Activated naive CD8-positive, alpha-beta T cell treated with anti-CD3 and anti-CD28 coated beads, Interleukin-2, amount 50 U/mL, for 24 hours (primary cell): Measurements from ENCODE around the gene ATG10.

Experiments
- ATAC-seq: fragments of 150-1000 bp; cut with Tn5 transposase; one replicate; pipeline ENCODE4 v1.10.0; 2021
- DNase-seq: peaks from one replicate; pipeline ENCODE4 v3.0.0; 2021
- H3K27ac Mint-ChIP-seq: one replicate; pipeline ENCODE4 v1.8.0; 2021; ENCODE audit warnings: mild to moderate bottlenecking, mixed read lengths
- H3K27me3 Mint-ChIP-seq: one replicate; pipeline ENCODE4 v1.8.0; 2021; ENCODE audit warnings: mixed read lengths
- H3K36me3 Mint-ChIP-seq: one replicate; pipeline ENCODE4 v1.8.0; 2021; ENCODE audit warnings: low read depth, mixed read lengths
- H3K4me1 Mint-ChIP-seq: one replicate; pipeline ENCODE4 v1.8.0; 2021; ENCODE audit warnings: mixed read lengths
- H3K4me3 Mint-ChIP-seq: one replicate; pipeline ENCODE4 v1.8.0; 2021; ENCODE audit warnings: mild to moderate bottlenecking, moderate library complexity, mixed read lengths
- H3K9me3 Mint-ChIP-seq: one replicate; pipeline ENCODE4 v1.8.0; 2021; ENCODE audit warnings: mixed read lengths

ATG10 gene

GRCh38 chr5:82149434-82149833 lies 177.6 kb downstream of the ATG10 start:
- no peaks in the 10 kb centered on the region for H3K9me3 Mint-ChIP-seq
- no peak for ATAC-seq

GRCh38 chr5:82150559-82150958 lies 178.7 kb downstream of the ATG10 start:
- Mint-ChIP-seq H3K4me1 (no peaks in the 10 kb centered on the region), H3K27ac (no peak overlapping the region), H3K27me3 (no peaks in the 10 kb centered on the region), H3K36me3 (no peaks in the 10 kb centered on the region), H3K4me3 (no peak overlapping the region), H3K9me3 (no peaks in the 10 kb centered on the region)
- DNase-seq (no peak), ATAC-seq (no peak)

More at GRCh38 chr5:82149434-82149833, 177.6 kb downstream of the ATG10 start:
- H3K36me3 Mint-ChIP-seq: no peaks in the 10 kb centered on the region
- no peak for DNase-seq
- H3K4me3 Mint-ChIP-seq: no peak overlapping the region
- no peak overlapping the region for H3K27ac Mint-ChIP-seq
- no peaks in the 10 kb centered on the region for H3K27me3 Mint-ChIP-seq
- H3K4me1 Mint-ChIP-seq: no peaks in the 10 kb centered on the region

GRCh38 chr5:82151204-82151603 lies 179.4 kb downstream of the ATG10 start:
- no peak overlapping the region for H3K27ac Mint-ChIP-seq
- H3K9me3 Mint-ChIP-seq: no peaks in the 10 kb centered on the region
- ATAC-seq (no peak), DNase-seq (no peak)
- no peaks in the 10 kb centered on the region for H3K4me1 Mint-ChIP-seq
- no peaks in the 10 kb centered on the region for H3K27me3 Mint-ChIP-seq
- H3K4me3 Mint-ChIP-seq: no peak overlapping the region
- H3K36me3 Mint-ChIP-seq: no peaks in the 10 kb centered on the region

- H3K27ac Mint-ChIP-seq: no peak overlapping the region
- DNase-seq (no peak), ATAC-seq (no peak)
- H3K4me3 Mint-ChIP-seq: no peak overlapping the region
- H3K27me3 Mint-ChIP-seq: no peaks in the 10 kb centered on the region
- no peaks in the 10 kb centered on the region for H3K4me1 Mint-ChIP-seq
- H3K36me3 Mint-ChIP-seq: no peaks in the 10 kb centered on the region
- H3K9me3 Mint-ChIP-seq: no peaks in the 10 kb centered on the region
Measured at GRCh38 chr5:82151662-82152061, 179.8 kb downstream of the ATG10 start.

- ATAC-seq (no peak), DNase-seq (no peak)
- no peaks in the 10 kb centered on the region for H3K27me3 Mint-ChIP-seq
- no peak overlapping the region for H3K4me3 Mint-ChIP-seq
- H3K27ac Mint-ChIP-seq: no peak overlapping the region
- no peaks in the 10 kb centered on the region for H3K4me1 Mint-ChIP-seq
- no peaks in the 10 kb centered on the region for H3K9me3 Mint-ChIP-seq
- no peaks in the 10 kb centered on the region for H3K36me3 Mint-ChIP-seq
Measured at GRCh38 chr5:82152978-82153481, 181.2 kb downstream of the ATG10 start.

GRCh38 chr5:82154776-82155175 lies 183.0 kb downstream of the ATG10 start:
- no peaks in the 10 kb centered on the region for H3K9me3 Mint-ChIP-seq
- no peaks in the 10 kb centered on the region for H3K4me1 Mint-ChIP-seq
- H3K27me3 Mint-ChIP-seq: no peaks in the 10 kb centered on the region
- no peak overlapping the region for H3K4me3 Mint-ChIP-seq
- no peak overlapping the region for H3K27ac Mint-ChIP-seq
- no peak for ATAC-seq
- H3K36me3 Mint-ChIP-seq: no peaks in the 10 kb centered on the region
- no peak for DNase-seq

- Mint-ChIP-seq H3K27ac (no peak overlapping the region), H3K36me3 (no peaks in the 10 kb centered on the region), H3K4me1 (no peaks in the 10 kb centered on the region), H3K9me3 (no peaks in the 10 kb centered on the region), H3K4me3 (no peak overlapping the region), H3K27me3 (no peaks in the 10 kb centered on the region)
- DNase-seq: no peak
- ATAC-seq: no peak
Measured at GRCh38 chr5:82155305-82155704, 183.5 kb downstream of the ATG10 start.

- H3K36me3 Mint-ChIP-seq: no peaks in the 10 kb centered on the region
- H3K27me3 Mint-ChIP-seq: no peaks in the 10 kb centered on the region
- H3K9me3 Mint-ChIP-seq: no peaks in the 10 kb centered on the region
- H3K4me1 Mint-ChIP-seq: no peaks in the 10 kb centered on the region
- DNase-seq (no peak), ATAC-seq (no peak)
- H3K4me3 Mint-ChIP-seq: no peak overlapping the region
- H3K27ac Mint-ChIP-seq: no peak overlapping the region
Measured at GRCh38 chr5:82156874-82157273, 185.1 kb downstream of the ATG10 start.

- ATAC-seq (no peak), DNase-seq (no peak)
- H3K9me3 Mint-ChIP-seq: no peaks in the 10 kb centered on the region
- H3K36me3 Mint-ChIP-seq: no peaks in the 10 kb centered on the region
- H3K27ac Mint-ChIP-seq: no peak overlapping the region
- no peaks in the 10 kb centered on the region for H3K27me3 Mint-ChIP-seq
- H3K4me1 Mint-ChIP-seq: peaks cover 5% of the 10 kb centered on the region
- H3K4me3 Mint-ChIP-seq: no peak overlapping the region
Measured at GRCh38 chr5:82158755-82159413, 187.1 kb downstream of the ATG10 start.

- H3K27me3 Mint-ChIP-seq: no peaks in the 10 kb centered on the region
- H3K27ac Mint-ChIP-seq: no peak overlapping the region
- H3K36me3 Mint-ChIP-seq: no peaks in the 10 kb centered on the region
- no peak overlapping the region for H3K4me3 Mint-ChIP-seq
- H3K4me1 Mint-ChIP-seq: peaks cover 6% of the 10 kb centered on the region
- DNase-seq (no peak), ATAC-seq (no peak)
- H3K9me3 Mint-ChIP-seq: no peaks in the 10 kb centered on the region
Measured at GRCh38 chr5:82160948-82161347, 189.1 kb downstream of the ATG10 start.

GRCh38 chr5:82162573-82162972 lies 190.8 kb downstream of the ATG10 start:
- Mint-ChIP-seq H3K36me3 (no peaks in the 10 kb centered on the region), H3K27me3 (no peaks in the 10 kb centered on the region), H3K4me1 (peaks cover 6% of the 10 kb centered on the region), H3K9me3 (no peaks in the 10 kb centered on the region), H3K27ac (no peak overlapping the region), H3K4me3 (no peak overlapping the region)
- DNase-seq (no peak), ATAC-seq (no peak)

- H3K27me3 Mint-ChIP-seq: no peaks in the 10 kb centered on the region
- H3K9me3 Mint-ChIP-seq: no peaks in the 10 kb centered on the region
- H3K4me3 Mint-ChIP-seq: no peak overlapping the region
- H3K36me3 Mint-ChIP-seq: no peaks in the 10 kb centered on the region
- no peak for ATAC-seq
- H3K27ac Mint-ChIP-seq: no peak overlapping the region
- DNase-seq: no peak
- peaks cover 6% of the 10 kb centered on the region for H3K4me1 Mint-ChIP-seq
Measured at GRCh38 chr5:82163452-82164175, 191.8 kb downstream of the ATG10 start.

GRCh38 chr5:82164176-82164976 lies 192.6 kb downstream of the ATG10 start:
- H3K9me3 Mint-ChIP-seq: no peaks in the 10 kb centered on the region
- no peak for ATAC-seq
- DNase-seq: no peak
- H3K4me3 Mint-ChIP-seq: no peak overlapping the region
- H3K36me3 Mint-ChIP-seq: no peaks in the 10 kb centered on the region
- peaks cover 6% of the 10 kb centered on the region for H3K4me1 Mint-ChIP-seq
- no peaks in the 10 kb centered on the region for H3K27me3 Mint-ChIP-seq
- no peak overlapping the region for H3K27ac Mint-ChIP-seq

- peaks cover 6% of the 10 kb centered on the region for H3K4me1 Mint-ChIP-seq
- DNase-seq (no peak), ATAC-seq (no peak)
- no peaks in the 10 kb centered on the region for H3K36me3 Mint-ChIP-seq
- no peak overlapping the region for H3K27ac Mint-ChIP-seq
- no peaks in the 10 kb centered on the region for H3K27me3 Mint-ChIP-seq
- no peaks in the 10 kb centered on the region for H3K9me3 Mint-ChIP-seq
- H3K4me3 Mint-ChIP-seq: no peak overlapping the region
Measured at GRCh38 chr5:82164977-82165713, 193.3 kb downstream of the ATG10 start.
